ENCODE data around the gene ZCCHC24. TPM values are rescaled to one million over a fixed set of nuclear protein-coding genes. Genes with fewer than 3 reads are reported as not detected.

Gene ZCCHC24
- total and polyA plus RNA-seq, 4 donors = 7.8 to 23.9 (median 14.8) TPM

DNA sequence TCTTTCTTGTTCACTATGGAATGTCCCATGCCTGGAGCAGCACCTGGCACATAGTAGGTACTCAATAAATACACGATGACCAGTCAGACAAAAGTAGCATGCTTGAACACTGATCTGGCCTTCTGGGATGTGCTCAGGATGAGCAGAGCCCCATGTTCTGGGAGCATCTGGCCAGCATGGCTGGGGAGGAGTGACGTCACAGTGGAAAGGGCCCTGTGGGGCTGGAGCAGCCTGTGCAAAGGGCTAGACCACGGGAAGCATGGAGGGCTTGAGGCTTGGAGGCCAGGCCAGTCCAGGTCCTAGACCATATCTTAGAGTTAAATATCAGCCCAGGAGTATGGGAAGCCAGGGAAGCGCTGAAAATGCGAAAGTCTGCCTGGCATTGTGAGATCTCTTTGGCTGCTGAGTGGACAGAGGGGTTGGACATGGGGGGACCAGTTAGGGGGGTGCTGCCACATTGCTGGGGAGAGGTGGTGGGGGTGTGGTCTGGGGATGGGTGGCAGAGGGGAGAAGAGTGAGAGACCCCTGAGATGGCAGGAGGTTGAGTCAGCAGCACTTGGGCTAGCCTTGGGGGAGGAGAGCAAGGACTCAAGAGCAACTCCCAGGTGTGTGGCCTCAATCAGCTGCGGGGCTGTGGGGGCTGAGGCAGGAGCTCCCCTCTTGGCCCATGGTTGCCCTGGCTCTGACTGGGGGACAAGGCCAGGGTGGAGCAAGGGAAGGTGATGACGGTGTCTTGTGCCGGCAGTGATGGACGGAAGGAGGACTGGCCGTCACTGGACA is 34.9 kb downstream of the ZCCHC24 start:
- H3K9me3 ChIP-seq (ENCODE audit: control insufficient read depth in 4 of 4, low read length in 3 of 4) = no peaks in the 10 kb centered on the region
- H3K27me3 ChIP-seq (ENCODE audit: control insufficient read depth in 4 of 4, insufficient read depth in 4 of 4, low read length in 3 of 4) = no peaks in the 10 kb centered on the region
- H3K4me1 ChIP-seq (ENCODE audit: control insufficient read depth in 4 of 4, insufficient read depth in 4 of 4, low read length in 3 of 4) = peaks cover 7 to 33% (median 22%) of the 10 kb centered on the region in 4 donors
- H3K9ac ChIP-seq (ENCODE audit: low read depth in 1 of 2, low read length in 2 of 2) = no peak overlapping the region
- 80% methylated on average over 10 of the region's 10 CpGs for WGBS
- H3K27ac ChIP-seq (ENCODE audit: low read depth in 1 of 2, low read length in 2 of 2) = no peak overlapping the region
- no peak for TF ChIP-seq MAX (IDR thresholded peaks at IDR 0.05)
- no peak for TF ChIP-seq FOXA2 (IDR thresholded peaks at IDR 0.05)
- no peak for TF ChIP-seq NR2F2 (IDR thresholded peaks at IDR 0.05)
- TF ChIP-seq, protein P1, sequence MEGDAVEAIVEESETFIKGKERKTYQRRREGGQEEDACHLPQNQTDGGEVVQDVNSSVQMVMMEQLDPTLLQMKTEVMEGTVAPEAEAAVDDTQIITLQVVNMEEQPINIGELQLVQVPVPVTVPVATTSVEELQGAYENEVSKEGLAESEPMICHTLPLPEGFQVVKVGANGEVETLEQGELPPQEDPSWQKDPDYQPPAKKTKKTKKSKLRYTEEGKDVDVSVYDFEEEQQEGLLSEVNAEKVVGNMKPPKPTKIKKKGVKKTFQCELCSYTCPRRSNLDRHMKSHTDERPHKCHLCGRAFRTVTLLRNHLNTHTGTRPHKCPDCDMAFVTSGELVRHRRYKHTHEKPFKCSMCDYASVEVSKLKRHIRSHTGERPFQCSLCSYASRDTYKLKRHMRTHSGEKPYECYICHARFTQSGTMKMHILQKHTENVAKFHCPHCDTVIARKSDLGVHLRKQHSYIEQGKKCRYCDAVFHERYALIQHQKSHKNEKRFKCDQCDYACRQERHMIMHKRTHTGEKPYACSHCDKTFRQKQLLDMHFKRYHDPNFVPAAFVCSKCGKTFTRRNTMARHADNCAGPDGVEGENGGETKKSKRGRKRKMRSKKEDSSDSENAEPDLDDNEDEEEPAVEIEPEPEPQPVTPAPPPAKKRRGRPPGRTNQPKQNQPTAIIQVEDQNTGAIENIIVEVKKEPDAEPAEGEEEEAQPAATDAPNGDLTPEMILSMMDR (IDR thresholded peaks at IDR 0.05; ENCODE audit: low read depth, low read length, missing input control) = no peak
- no peak for TF ChIP-seq JUND (IDR thresholded peaks at IDR 0.05)
- TF ChIP-seq RXRA (IDR thresholded peaks at IDR 0.05) = no peak
- no peak for TF ChIP-seq FOXA1 (IDR thresholded peaks at IDR 0.05)
- no peak for TF ChIP-seq HNF4G (IDR thresholded peaks at IDR 0.05)
- TF ChIP-seq, protein P2, sequence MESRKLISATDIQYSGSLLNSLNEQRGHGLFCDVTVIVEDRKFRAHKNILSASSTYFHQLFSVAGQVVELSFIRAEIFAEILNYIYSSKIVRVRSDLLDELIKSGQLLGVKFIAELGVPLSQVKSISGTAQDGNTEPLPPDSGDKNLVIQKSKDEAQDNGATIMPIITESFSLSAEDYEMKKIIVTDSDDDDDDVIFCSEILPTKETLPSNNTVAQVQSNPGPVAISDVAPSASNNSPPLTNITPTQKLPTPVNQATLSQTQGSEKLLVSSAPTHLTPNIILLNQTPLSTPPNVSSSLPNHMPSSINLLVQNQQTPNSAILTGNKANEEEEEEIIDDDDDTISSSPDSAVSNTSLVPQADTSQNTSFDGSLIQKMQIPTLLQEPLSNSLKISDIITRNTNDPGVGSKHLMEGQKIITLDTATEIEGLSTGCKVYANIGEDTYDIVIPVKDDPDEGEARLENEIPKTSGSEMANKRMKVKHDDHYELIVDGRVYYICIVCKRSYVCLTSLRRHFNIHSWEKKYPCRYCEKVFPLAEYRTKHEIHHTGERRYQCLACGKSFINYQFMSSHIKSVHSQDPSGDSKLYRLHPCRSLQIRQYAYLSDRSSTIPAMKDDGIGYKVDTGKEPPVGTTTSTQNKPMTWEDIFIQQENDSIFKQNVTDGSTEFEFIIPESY (IDR thresholded peaks at IDR 0.05) = no peak
- peaks cover 0 to 5% (median 2%) of the 10 kb centered on the region in 4 donors for H3K36me3 ChIP-seq (ENCODE audit: control insufficient read depth in 4 of 4, insufficient read depth in 3 of 4, low read depth in 1 of 4, low read length in 3 of 4)
- no peak for DNase-seq (ENCODE audit: low spot score)
- H3K4me3 ChIP-seq (ENCODE audit: low read depth in 1 of 3, low read length in 3 of 3) = no peak overlapping the region

DNA sequence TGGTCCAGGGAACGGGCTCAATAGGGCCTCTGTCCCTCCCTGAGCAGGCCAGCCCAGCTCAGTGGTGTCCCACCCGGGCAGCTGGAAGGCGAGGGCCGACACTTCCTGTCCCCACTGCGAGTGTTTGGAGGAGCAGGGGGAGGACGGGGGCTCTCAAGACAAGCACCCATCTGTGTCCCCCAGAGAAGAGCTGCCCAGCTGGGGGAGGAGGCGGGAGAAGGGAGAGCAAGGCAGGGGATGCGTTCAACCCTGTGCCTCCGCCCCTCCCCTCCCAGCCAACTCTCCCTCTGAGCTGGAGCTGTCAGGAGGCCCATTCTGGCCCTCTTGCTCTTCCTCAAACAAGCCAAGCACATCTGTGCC is 35.7 kb downstream of the ZCCHC24 start:
- Histone ChIP-seq H3K27ac (ENCODE audit: low read depth in 1 of 2, low read length in 2 of 2) (no peak overlapping the region), H3K9ac (ENCODE audit: low read depth in 1 of 2, low read length in 2 of 2) (no peak overlapping the region), H3K4me3 (ENCODE audit: low read depth in 1 of 3, low read length in 3 of 3) (no peak overlapping the region), H3K9me3 (ENCODE audit: control insufficient read depth in 4 of 4, low read length in 3 of 4) (no peaks in the 10 kb centered on the region), H3K27me3 (ENCODE audit: control insufficient read depth in 4 of 4, insufficient read depth in 4 of 4, low read length in 3 of 4) (no peaks in the 10 kb centered on the region), H3K4me1 (ENCODE audit: control insufficient read depth in 4 of 4, insufficient read depth in 4 of 4, low read length in 3 of 4) (peaks cover under 1 to 36% (median 15%) of the 10 kb centered on the region in 4 donors), H3K36me3 (ENCODE audit: control insufficient read depth in 4 of 4, insufficient read depth in 3 of 4, low read depth in 1 of 4, low read length in 3 of 4) (peaks cover 0 to 4% (median under 1%) of the 10 kb centered on the region in 4 donors)
- TF ChIP-seq REST (IDR thresholded peaks at IDR 0.05) = no peak
- TF ChIP-seq SP1 (IDR thresholded peaks at IDR 0.05) = no peak
- TF ChIP-seq, protein P1 (IDR thresholded peaks at IDR 0.05; ENCODE audit: low read depth, low read length, missing input control) = no peak
- TF ChIP-seq FOXA2 (IDR thresholded peaks at IDR 0.05) = no peak
- TF ChIP-seq, protein P2 (IDR thresholded peaks at IDR 0.05) = no peak
- no peak for TF ChIP-seq YY1 (IDR thresholded peaks at IDR 0.05)
- TF ChIP-seq GABPA (IDR thresholded peaks at IDR 0.05 in 1 of 2, conservative IDR thresholded peaks at IDR 0.05 in 1 of 2) = no peak
- WGBS = 73% methylated on average over 9 of the region's 9 CpGs
- DNase-seq (ENCODE audit: low spot score) = no peak

Measured in liver (tissue), 9 donors.